ENCODE measurements around the gene CCDC71L.

The CCDC71L gene

GRCh38 chr7:106609416-106609815, 51.5 kb downstream of the CCDC71L start:
- in situ Hi-C loops (cut with HindIII; ENCODE audit: low sequenced_read_pairs), result no loop called here

- in situ Hi-C loops (cut with HindIII; ENCODE audit: low sequenced_read_pairs), result no loop called here
Observed at GRCh38 chr7:106608661-106609060, 52.3 kb downstream of the CCDC71L start.
